HG03469 (cell line): ENCODE results near the gene WDR86.

Source experiments
- ATAC-seq: cut with Tn5 transposase; IDR thresholded peaks from one replicate; pipeline ENCODE4 v1.9.1; 2021; ENCODE audit warnings: mild to moderate bottlenecking, moderate library complexity, moderate number of reproducible peaks; ENCODE audit not compliant: unreplicated experiment

Gene WDR86

GRCh38 chr7:151440799-151441445 is 31.1 kb upstream of the WDR86 start:
- no peak for ATAC-seq

GRCh38 chr7:151439855-151440798 is 30.3 kb upstream of the WDR86 start, which contains the start of gene CRYGN:
Gene CRYGN, minus strand, starts transcription at chr7:151440141. Its CDS starts 224 bp downstream, at chr7:151439917.
- ATAC-seq = no peak

GRCh38 chr7:151438864-151439601 is 29.2 kb upstream of the WDR86 start:
- no peak for ATAC-seq

GRCh38 chr7:151437866-151438516 is 28.2 kb upstream of the WDR86 start:
- no peak for ATAC-seq

GRCh38 chr7:151437159-151437553 is 27.3 kb upstream of the WDR86 start:
- no peak for ATAC-seq

GRCh38 chr7:151436446-151437158 is 26.8 kb upstream of the WDR86 start:
- ATAC-seq = no peak

- ATAC-seq = no peak
Measured at GRCh38 chr7:151435971-151436370, 26.1 kb upstream of the WDR86 start.

- no peak for ATAC-seq
Measured at GRCh38 chr7:151435103-151435916, 25.5 kb upstream of the WDR86 start.

GRCh38 chr7:151434549-151434948 is 24.7 kb upstream of the WDR86 start:
- no peak for ATAC-seq

GRCh38 chr7:151433721-151434400 is 24.0 kb upstream of the WDR86 start:
- no peak for ATAC-seq

GRCh38 chr7:151432658-151433521 is 23.1 kb upstream of the WDR86 start:
- no peak for ATAC-seq

GRCh38 chr7:151431768-151432311 is 22.0 kb upstream of the WDR86 start:
- no peak for ATAC-seq

GRCh38 chr7:151431281-151431767 is 21.5 kb upstream of the WDR86 start:
- ATAC-seq = no peak

- ATAC-seq = no peak
Measured at GRCh38 chr7:151430391-151431205, 20.8 kb upstream of the WDR86 start.

- ATAC-seq = no peak
Measured at GRCh38 chr7:151429560-151430331, 19.9 kb upstream of the WDR86 start.

- ATAC-seq = no peak
Measured at GRCh38 chr7:151429237-151429559, 19.4 kb upstream of the WDR86 start.
